GM18873 (cell line): ENCODE results near the gene GNL1.
"Not testable (repeated sequence)": the region's sequence is repeated elsewhere in the genome, so short reads cannot be mapped to it uniquely, and the experiment has no call there.

Experiments used
- ATAC-seq: cut with Tn5 transposase; IDR thresholded peaks from one replicate; pipeline ENCODE4 v1.9.1; 2021; ENCODE audit warnings: mild to moderate bottlenecking, moderate library complexity, moderate number of reproducible peaks; ENCODE audit not compliant: unreplicated experiment, low FRiP score

GNL1 gene

DNA sequence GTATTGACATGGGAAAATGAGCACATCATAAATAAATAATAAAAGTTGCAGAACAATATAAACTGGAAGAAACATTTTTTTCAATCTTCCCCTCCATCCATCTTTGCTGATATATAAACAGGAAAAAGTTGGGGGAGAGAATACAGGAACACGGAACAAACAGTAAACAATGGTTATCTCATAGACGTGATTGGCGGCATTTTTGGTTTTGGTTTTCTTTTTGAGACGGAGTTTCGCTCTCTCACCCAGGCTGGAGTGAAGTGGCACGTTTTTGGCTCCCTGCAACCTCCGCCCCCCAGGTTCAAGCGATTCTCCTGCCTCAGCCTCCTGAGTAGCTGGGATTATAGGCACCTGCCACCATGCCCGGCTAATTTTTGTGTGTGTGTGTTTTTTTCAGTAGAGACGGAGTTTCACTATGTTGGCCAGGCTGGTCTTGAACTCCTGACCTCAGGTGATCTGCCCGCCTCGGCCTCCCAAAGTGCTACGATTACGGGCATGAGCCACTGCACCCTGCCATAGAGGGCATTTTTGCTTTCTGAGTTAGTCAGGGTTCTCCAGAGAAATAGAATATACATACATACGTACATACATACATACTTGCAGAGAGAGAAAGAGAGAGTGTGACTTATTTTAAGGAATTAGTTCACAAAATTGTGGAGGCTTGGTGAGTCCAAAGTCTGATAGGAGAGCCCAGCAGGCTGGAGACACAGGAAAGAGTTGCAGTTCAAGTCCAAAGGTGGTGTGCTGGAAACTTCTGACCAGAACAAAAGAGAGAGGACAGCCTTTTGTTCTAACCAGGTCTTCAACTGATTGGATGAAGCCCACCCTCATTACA, 22.6 kb downstream of the GNL1 start:
- no peak for ATAC-seq

DNA sequence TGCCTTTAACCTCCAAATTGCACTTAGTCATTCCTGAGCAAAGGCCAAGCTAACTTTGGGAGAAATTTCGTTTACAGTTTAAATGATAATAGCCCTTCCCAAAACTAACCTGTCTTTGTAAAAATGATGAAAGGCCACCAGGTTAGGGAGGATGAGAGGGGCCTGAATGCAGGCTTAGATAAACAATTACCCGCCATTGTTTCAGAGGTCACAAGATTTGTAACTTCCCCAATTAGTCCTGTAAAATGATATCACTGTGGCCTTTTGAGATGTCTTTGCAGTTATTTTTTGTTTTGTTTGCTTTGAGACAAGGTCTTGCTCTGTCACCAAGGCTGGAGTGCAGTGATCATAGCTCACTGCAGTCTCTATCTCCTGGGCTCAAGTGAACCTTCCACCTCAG, 26.3 kb downstream of the GNL1 start:
- ATAC-seq = no peak

GRCh38 chr6:30529349-30529875, 26.9 kb downstream of the GNL1 start:
- ATAC-seq = not testable (repeated sequence)

- not testable (repeated sequence) for ATAC-seq
Observed at GRCh38 chr6:30526444-30526843, 29.8 kb downstream of the GNL1 start.

DNA sequence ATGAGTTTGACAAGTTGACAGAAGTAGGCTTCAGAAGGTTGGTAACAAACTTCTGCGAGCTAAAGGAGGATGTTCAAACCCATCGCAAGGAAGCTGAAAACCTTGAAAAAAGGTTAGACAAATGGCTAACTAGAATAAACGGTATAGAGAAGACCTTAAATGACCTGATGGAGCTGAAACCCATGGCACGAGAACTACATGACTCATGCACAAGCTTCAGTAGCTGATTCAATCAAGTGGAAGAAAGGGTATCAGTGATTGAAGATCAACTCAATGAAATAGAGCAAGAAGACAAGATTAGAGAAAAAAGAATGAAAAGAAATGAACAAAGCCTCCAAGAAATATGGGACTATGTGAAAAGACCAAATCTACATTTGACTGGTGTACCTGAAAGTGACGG, 34.3 kb downstream of the GNL1 start:
- not testable (repeated sequence) for ATAC-seq

DNA sequence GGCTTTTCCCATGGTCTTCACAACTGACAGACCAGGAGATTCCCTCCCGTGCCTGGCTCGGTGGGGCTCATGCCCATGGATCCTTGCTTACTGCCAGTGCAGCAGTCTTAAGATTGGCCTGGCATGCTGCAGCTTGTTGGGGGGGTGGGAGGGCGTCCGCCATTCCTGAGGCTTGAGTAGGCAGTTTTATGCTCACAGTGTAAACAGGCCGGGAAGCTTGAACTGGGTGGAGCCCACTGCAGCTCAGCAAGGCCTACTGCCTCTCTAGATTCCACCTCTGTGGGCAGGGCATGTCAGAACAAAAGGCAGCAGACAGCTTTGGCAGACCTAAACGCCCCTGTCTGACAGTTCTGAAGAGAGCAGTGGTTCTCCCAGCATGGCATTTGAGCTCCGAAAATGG, 35.2 kb downstream of the GNL1 start:
- not testable (repeated sequence) for ATAC-seq

- ATAC-seq = no peak
Observed at GRCh38 chr6:30520522-30520921, 35.8 kb downstream of the GNL1 start.

DNA sequence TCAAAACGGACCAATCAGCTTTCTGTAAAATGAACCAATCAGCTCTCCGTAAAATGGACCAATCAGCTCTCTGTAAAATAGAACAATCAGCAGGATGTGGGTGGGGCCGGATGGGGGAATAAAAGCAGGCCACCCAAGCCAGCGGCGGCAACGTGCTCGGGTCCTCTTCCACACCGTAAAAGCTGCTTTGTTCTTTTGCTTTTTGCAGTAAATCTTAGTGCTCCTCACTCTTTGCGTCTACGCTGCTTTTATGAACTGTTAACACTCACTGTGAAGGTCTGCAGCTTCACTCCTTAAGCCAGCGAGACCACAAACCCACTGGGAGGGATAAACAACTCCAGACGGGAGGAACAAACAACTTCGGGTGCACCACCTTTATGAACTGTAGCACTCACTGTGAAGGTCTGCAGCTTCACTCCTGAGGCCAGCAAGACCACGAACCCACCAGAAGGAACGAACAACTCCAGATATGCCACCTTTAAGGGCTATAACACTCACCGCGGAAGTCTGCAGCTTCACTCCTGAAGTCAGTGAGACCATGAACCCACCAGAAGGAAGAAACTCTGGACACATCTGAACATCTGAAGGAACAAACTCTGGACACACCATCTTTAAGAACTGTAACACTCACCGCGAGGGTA, 37.7 kb downstream of the GNL1 start:
- not testable (repeated sequence) for ATAC-seq

- ATAC-seq = not testable (repeated sequence)
Observed at GRCh38 chr6:30517767-30518504, 38.4 kb downstream of the GNL1 start.

- ATAC-seq = not testable (repeated sequence)
Observed at GRCh38 chr6:30516754-30517076, 39.6 kb downstream of the GNL1 start.

- ATAC-seq = peak; percentile 61
Observed at GRCh38 chr6:30515944-30516753, 40.1 kb downstream of the GNL1 start.

- ATAC-seq = no peak
Observed at GRCh38 chr6:30515106-30515505, 41.2 kb downstream of the GNL1 start.

- ATAC-seq = no peak
Observed at GRCh38 chr6:30513451-30513850, 42.8 kb downstream of the GNL1 start.

DNA sequence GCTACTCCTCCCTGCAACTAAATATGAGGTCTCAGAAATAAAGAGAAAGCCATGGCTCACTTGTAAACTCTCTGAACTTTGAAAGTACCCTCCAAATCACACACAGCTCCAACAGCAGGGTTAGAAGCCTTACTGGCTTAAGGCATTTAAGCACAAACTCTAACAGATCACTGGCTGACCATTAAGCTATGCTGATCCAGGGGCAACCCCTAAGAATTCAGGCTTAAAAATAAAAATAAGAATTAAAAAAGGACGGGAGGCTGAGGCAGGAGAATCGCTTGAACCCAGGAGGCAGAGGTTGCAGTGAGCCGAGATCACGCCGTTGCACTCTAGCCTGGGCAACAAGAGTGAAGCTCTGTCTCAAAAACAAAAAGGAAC, 45.1 kb downstream of the GNL1 start:
- ATAC-seq = no peak

DNA sequence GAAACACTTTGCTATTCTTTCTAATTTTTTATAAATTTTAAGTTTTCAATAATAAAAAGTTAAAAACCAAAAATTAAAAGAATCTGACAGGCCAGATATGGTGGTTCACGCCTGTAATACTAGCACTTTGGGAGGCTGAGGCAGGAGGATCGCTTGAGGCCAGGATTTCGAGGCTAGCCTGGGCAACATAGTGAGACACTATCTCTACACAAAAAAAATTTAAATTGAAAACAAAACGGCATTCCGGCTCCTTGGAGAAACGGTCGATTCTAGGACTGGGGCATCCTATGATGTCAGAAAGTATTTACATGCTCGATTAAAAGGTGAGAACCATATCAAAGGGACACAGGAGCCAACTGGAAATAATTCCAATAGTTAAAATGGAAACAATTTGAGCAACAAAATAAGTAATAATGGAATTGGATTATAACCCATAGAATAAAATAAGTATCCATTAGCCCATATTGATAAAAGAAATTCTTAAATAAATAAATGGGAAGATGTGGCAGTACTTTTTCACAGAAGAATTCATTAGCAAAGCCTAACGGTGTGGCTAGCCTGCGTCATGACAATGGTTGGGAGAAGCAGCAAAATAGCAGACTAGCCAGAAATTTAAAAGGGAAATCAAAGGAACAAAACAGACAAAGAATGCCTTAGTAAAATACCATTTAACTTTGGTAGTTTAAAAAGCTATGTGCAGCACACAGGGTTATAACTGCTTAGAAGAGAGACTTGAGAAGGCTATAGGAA, 45.7 kb downstream of the GNL1 start:
- no peak for ATAC-seq

DNA sequence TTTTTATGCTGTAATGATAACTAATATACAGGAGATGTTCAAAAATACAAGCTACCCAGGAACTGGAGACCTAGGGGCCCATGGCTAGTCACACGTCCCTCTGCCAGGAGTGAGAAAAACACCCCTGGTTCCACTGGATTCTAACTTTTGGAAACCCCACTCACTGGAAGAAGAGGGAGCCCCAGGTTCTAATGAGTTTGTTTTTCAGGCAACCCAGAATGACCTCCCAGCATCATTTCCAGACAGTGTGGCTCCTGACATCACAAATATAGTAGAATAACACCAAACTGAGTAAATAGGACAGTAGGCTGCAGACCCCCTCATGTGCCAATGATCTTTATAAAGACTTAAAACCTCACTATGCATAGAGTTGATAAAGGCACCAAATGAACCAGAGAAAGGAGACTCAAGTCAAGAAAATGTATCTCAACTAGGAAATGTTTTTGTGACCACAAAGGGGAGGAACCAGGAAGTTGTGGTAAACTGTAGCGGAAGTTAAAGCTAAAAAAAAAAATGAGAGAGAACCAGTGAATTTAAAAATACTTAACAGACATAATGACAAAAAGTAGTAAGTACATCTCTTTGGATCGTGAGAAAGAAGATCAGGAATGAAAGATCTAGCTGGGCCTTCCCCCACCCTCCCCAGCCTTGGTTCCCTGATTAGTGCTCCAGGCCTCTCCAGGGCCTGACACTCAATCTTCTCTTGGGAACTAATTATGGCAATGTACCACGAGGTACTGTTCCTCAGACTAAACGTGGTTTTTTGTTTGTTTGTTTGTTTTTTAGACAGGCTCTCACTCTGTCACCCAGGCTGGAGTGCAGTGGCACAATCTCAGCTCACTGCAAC, 47.2 kb downstream of the GNL1 start:
- ATAC-seq = no peak

GRCh38 chr6:30507849-30508827, 48.2 kb downstream of the GNL1 start:
- no peak for ATAC-seq
